ENCODE data around the gene DNAJB2. TPM values are rescaled to one million over a fixed set of nuclear protein-coding genes. Genes with fewer than 3 reads are reported as not detected.
A peak's percentile ranks its signal among the peaks of the same experiment; 100 is the strongest.

DNAJB2 gene
- total RNA-seq, 1 donor from 2014 or later: 92.8 TPM

GRCh38 chr2:219323434-219323833, 44.3 kb downstream of the DNAJB2 start:
- Histone ChIP-seq H3K27me3 (no peaks in the 10 kb centered on the region), H3K4me3 (no peak overlapping the region), H3K4me1 (no peaks in the 10 kb centered on the region), H3K9me3 (no peaks in the 10 kb centered on the region), H3K27ac (no peak overlapping the region), H3K36me3 (no peaks in the 10 kb centered on the region)
- DNase-seq (ENCODE audit: extremely low spot score in 2 of 2): no peak
- intact Hi-C loops (cut with DNase I): no loop called here
- TF ChIP-seq POLR2AphosphoS5 (IDR thresholded peaks at IDR 0.05; ENCODE audit: insufficient read depth in 1 of 2, low read depth in 1 of 2) (no peak), POLR2A (IDR thresholded peaks at IDR 0.05) (no peak)
- TF ChIP-seq, protein P1, sequence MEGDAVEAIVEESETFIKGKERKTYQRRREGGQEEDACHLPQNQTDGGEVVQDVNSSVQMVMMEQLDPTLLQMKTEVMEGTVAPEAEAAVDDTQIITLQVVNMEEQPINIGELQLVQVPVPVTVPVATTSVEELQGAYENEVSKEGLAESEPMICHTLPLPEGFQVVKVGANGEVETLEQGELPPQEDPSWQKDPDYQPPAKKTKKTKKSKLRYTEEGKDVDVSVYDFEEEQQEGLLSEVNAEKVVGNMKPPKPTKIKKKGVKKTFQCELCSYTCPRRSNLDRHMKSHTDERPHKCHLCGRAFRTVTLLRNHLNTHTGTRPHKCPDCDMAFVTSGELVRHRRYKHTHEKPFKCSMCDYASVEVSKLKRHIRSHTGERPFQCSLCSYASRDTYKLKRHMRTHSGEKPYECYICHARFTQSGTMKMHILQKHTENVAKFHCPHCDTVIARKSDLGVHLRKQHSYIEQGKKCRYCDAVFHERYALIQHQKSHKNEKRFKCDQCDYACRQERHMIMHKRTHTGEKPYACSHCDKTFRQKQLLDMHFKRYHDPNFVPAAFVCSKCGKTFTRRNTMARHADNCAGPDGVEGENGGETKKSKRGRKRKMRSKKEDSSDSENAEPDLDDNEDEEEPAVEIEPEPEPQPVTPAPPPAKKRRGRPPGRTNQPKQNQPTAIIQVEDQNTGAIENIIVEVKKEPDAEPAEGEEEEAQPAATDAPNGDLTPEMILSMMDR (IDR thresholded peaks at IDR 0.05): no peak

GRCh38 chr2:219325136-219325535, 46.0 kb downstream of the DNAJB2 start:
- intact Hi-C loops (cut with DNase I): no loop called here
- no peaks in the 10 kb centered on the region for H3K27me3 ChIP-seq
- no peak for DNase-seq (ENCODE audit: extremely low spot score in 2 of 2)
- no peaks in the 10 kb centered on the region for H3K9me3 ChIP-seq
- no peaks in the 10 kb centered on the region for H3K36me3 ChIP-seq
- H3K27ac ChIP-seq: no peak overlapping the region
- H3K4me3 ChIP-seq: no peak overlapping the region
- no peaks in the 10 kb centered on the region for H3K4me1 ChIP-seq
- TF ChIP-seq POLR2AphosphoS5 (IDR thresholded peaks at IDR 0.05; ENCODE audit: insufficient read depth in 1 of 2, low read depth in 1 of 2): no peak
- TF ChIP-seq POLR2A (IDR thresholded peaks at IDR 0.05): no peak
- TF ChIP-seq, protein P1 (IDR thresholded peaks at IDR 0.05): no peak

DNA sequence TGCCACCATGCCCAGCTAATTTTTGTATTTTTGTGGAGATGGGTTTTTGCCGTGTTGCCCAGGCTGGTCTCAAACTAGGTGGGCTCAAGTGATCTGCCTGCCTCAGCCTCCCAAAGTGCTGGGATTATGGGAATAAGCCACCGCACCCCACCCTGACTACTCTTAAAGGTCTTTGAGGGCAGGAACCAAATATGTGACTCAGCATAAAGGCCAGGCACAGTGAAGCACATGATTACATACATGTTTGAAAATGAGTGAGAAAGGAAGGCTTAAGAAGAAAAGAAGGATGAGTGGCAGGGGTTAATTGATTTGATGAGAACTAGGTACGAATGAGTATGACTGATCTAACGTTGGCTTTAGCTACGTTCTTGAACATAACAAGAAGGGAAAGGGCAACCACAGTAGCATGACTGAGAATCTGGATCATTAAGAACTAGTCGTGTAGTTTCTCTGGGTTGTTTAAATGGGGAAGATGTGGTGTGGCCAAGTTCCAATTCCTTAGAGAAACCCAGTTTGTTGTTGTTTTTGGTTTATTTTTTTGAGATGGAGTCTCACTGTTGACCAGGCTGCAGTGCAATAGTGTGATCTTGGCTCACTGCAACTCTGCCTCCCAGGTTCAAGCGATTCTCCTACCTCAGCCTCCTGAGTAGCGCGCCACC, 46.6 kb downstream of the DNAJB2 start:
- H3K4me3 ChIP-seq: no peak overlapping the region
- no peaks in the 10 kb centered on the region for H3K4me1 ChIP-seq
- no peaks in the 10 kb centered on the region for H3K36me3 ChIP-seq
- TF ChIP-seq, protein P1 (IDR thresholded peaks at IDR 0.05): no peak
- TF ChIP-seq POLR2A (IDR thresholded peaks at IDR 0.05): no peak
- no peak for TF ChIP-seq POLR2AphosphoS5 (IDR thresholded peaks at IDR 0.05; ENCODE audit: insufficient read depth in 1 of 2, low read depth in 1 of 2)
- no peaks in the 10 kb centered on the region for H3K9me3 ChIP-seq
- DNase-seq (ENCODE audit: extremely low spot score in 2 of 2): no peak
- no peaks in the 10 kb centered on the region for H3K27me3 ChIP-seq
- intact Hi-C loops (cut with DNase I): no loop called here
- no peak overlapping the region for H3K27ac ChIP-seq

DNA sequence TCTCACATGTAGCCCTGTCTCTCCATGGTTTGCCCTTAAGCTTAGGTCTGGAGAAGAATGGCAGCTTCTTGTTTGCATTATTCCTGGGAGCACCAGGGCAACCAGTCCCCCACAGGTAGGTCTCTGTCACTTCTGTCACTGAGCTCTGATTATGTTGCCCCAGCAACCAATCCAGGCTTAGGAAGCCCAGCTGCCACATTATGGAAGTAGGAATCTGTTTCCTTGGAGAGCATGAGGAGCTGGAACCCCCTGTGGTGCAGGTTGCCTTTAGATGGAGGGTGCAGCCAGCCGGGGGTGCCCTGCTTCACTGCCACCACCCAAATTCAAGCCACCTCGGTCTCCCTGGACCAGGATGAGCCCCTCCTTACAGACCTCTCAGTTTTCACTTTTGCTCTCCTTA, 48.6 kb downstream of the DNAJB2 start:
- DNase-seq (ENCODE audit: extremely low spot score in 2 of 2): peak in 1 of 2 donors; percentile 64
- TF ChIP-seq, protein P1 (IDR thresholded peaks at IDR 0.05): no peak
- TF ChIP-seq POLR2A (IDR thresholded peaks at IDR 0.05) (no peak), POLR2AphosphoS5 (IDR thresholded peaks at IDR 0.05; ENCODE audit: insufficient read depth in 1 of 2, low read depth in 1 of 2) (no peak)
- Histone ChIP-seq H3K4me3 (no peak overlapping the region), H3K9me3 (no peaks in the 10 kb centered on the region), H3K4me1 (no peaks in the 10 kb centered on the region), H3K27me3 (peaks cover 4% of the 10 kb centered on the region), H3K27ac (no peak overlapping the region), H3K36me3 (no peaks in the 10 kb centered on the region)
- intact Hi-C loops (cut with DNase I): no loop called here

DNA sequence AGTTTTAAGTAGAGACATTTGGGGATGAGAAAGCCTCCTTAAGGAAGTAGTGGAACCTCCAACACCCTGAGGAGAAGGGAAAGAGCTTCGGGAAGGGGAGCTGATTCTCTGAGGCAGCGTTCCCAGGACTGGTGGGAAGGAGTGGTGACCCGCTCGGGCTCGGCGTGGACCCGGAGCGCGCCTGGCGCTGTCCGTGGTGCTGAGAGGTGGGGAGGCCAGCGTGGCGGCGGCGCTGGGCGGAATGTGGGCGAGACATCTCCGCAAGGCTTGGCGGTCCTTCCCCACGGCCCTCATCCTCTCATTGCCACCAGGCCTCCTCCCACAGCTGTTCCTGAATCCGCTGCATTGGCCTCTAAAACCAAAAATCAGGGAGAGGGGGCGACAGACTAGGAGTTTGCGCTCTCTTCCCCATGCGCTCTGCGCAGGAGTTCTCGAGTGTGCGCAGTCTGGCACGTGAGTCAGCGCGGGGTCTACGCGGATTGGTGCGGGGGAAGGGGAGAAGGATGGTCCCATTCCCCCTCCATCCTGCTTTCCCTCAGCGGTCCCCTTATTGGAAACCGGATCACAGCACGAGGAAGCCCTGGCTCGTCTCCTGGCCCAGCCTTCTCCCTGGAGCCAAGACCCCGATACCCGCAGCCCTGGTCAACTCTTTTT, 52.5 kb downstream of the DNAJB2 start:
- H3K36me3 ChIP-seq: no peaks in the 10 kb centered on the region
- H3K27me3 ChIP-seq: peaks cover 4% of the 10 kb centered on the region
- no peaks in the 10 kb centered on the region for H3K4me1 ChIP-seq
- intact Hi-C loops (cut with DNase I): no loop called here
- TF ChIP-seq POLR2AphosphoS5 (IDR thresholded peaks at IDR 0.05; ENCODE audit: insufficient read depth in 1 of 2, low read depth in 1 of 2): no peak
- TF ChIP-seq, protein P1 (IDR thresholded peaks at IDR 0.05): no peak
- no peak for TF ChIP-seq POLR2A (IDR thresholded peaks at IDR 0.05)
- no peak for DNase-seq (ENCODE audit: extremely low spot score in 2 of 2)
- no peaks in the 10 kb centered on the region for H3K9me3 ChIP-seq
- no peak overlapping the region for H3K4me3 ChIP-seq
- no peak overlapping the region for H3K27ac ChIP-seq

All from vagina (tissue), 2 donors.